Measurements from ENCODE around the gene PIMREG. TPM values are rescaled to one million over a fixed set of nuclear protein-coding genes. Genes with fewer than 3 reads are reported as not detected.

The PIMREG gene
- polyA plus RNA-seq, 3 donors, result not detected

DNA sequence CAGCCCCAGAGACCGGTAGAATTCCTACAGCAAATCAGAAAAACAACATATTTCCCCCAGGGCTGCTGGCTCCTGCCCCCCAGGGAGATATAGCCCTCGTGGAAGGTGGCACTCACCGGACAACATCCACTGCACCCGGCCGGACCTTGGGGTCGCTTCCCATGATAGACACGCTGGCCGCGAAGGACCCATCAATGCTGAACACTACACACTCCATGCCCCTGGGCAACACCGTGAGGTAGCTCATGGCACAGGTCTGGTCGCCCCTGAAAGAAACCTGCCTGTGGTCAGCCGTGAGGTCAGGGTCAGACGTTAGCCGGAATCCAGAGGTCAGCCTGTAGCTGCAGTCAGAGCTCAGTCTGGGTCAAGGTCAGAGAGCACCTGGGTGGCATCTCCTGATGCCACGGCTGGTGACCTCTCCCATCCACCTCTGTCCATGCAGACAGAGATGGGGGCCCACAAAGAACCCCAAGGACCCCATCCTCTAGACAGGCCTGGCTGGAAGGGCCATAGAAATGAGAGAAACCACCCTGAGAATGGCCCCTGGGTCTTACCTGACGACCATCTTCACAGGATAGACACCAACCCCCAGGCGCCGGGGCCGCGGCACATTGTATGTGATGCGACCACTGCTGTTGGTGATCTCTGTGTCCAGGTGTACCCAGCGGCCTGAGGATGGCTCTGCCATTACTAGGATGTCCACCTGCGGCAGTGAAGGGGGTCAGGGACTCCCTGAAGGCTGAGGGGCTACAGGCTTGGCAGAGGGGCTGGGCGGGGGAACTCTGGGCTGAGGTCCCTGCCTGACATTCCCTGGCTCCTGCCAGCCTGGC, 19.6 kb downstream of the PIMREG start:
- 97% methylated on average over 23 of the region's 24 CpGs for WGBS (ENCODE audit: insufficient coverage)
- Histone ChIP-seq H3K9ac (ENCODE audit: insufficient read depth, low read length, poor library complexity, severe bottlenecking) (no peak overlapping the region), H3K4me3 (replicated peaks in 1 of 3; ENCODE audit: low read depth in 2 of 3, low read length in 3 of 3) (no peak overlapping the region), H3K27me3 (ENCODE audit: control insufficient read depth in 2 of 2, insufficient read depth in 2 of 2, low read length in 2 of 2) (no peaks in the 10 kb centered on the region), H3K4me2 (replicated peaks; ENCODE audit: extremely low read depth, low read length, poor library complexity, severe bottlenecking) (no peak overlapping the region), H3K79me2 (ENCODE audit: insufficient read depth, low read length) (no peaks in the 10 kb centered on the region), H3K9me3 (replicated peaks in 1 of 2; ENCODE audit: control insufficient read depth in 1 of 2, insufficient read depth in 1 of 2, low read length in 2 of 2) (no peaks in the 10 kb centered on the region), H3K27ac (ENCODE audit: low read depth in 1 of 2, low read length in 2 of 2) (no peak overlapping the region), H4K20me1 (ENCODE audit: insufficient read depth, low read length) (no peaks in the 10 kb centered on the region), H3K4me1 (ENCODE audit: control insufficient read depth in 1 of 2, insufficient read depth in 2 of 2, low read length in 2 of 2) (no peaks in the 10 kb centered on the region), H2AFZ (ENCODE audit: insufficient read depth, low read depth, low read length, poor library complexity, severe bottlenecking) (no peak overlapping the region), H3K36me3 (replicated peaks in 1 of 2; ENCODE audit: control insufficient read depth in 1 of 2, insufficient read depth in 2 of 2, low read length in 2 of 2) (no peaks in the 10 kb centered on the region)
- no peak overlapping the region for H3K27ac Mint-ChIP-seq
- no peak for DNase-seq
- intact Hi-C loops (cut with micrococcal nuclease), result no loop called here
- H3K4me3 Mint-ChIP-seq, result no peak overlapping the region
- no peaks in the 10 kb centered on the region for H3K9me3 Mint-ChIP-seq
- TF ChIP-seq, protein P1, sequence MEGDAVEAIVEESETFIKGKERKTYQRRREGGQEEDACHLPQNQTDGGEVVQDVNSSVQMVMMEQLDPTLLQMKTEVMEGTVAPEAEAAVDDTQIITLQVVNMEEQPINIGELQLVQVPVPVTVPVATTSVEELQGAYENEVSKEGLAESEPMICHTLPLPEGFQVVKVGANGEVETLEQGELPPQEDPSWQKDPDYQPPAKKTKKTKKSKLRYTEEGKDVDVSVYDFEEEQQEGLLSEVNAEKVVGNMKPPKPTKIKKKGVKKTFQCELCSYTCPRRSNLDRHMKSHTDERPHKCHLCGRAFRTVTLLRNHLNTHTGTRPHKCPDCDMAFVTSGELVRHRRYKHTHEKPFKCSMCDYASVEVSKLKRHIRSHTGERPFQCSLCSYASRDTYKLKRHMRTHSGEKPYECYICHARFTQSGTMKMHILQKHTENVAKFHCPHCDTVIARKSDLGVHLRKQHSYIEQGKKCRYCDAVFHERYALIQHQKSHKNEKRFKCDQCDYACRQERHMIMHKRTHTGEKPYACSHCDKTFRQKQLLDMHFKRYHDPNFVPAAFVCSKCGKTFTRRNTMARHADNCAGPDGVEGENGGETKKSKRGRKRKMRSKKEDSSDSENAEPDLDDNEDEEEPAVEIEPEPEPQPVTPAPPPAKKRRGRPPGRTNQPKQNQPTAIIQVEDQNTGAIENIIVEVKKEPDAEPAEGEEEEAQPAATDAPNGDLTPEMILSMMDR (IDR thresholded peaks at IDR 0.05), result no peak
- no peaks in the 10 kb centered on the region for H3K36me3 Mint-ChIP-seq
- no peaks in the 10 kb centered on the region for H3K4me1 Mint-ChIP-seq
- H3K27me3 Mint-ChIP-seq (ENCODE audit: low read depth in 3 of 3), result peaks cover 5 to 10% (median 6%) of the 10 kb centered on the region in 3 donors

DNA sequence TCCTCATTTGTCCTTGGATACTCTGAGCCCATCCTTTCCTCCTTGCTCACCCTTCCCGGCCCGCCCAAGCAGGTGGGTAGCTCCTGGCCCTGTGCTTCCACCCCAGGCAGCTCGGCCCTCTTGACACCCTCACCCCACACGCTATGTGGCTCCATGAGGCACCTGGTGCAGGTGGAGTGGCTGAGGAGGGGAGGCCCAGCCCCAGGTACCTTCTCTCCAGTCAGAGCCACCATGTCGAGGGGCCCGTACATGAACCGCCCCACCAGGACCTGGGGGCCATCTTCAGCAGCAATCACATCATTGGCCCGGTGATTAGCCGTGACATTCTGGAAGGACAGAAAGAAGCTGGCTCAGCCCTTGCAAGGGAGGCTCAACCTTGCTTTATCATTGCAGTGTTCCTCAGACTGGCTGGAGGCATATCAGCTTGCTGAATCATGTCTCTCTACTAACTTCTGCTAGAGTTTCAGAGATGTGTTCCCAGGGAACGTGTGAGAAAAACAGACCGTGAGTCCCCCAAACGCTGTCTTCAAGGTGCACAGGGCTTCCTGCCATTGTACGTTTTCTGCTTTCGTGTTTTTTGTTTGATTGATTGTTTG, 20.3 kb downstream of the PIMREG start:
- H3K9me3 Mint-ChIP-seq, result no peaks in the 10 kb centered on the region
- Histone ChIP-seq H2AFZ (ENCODE audit: insufficient read depth, low read depth, low read length, poor library complexity, severe bottlenecking) (no peak overlapping the region), H3K36me3 (replicated peaks in 1 of 2; ENCODE audit: control insufficient read depth in 1 of 2, insufficient read depth in 2 of 2, low read length in 2 of 2) (no peaks in the 10 kb centered on the region), H3K4me1 (ENCODE audit: control insufficient read depth in 1 of 2, insufficient read depth in 2 of 2, low read length in 2 of 2) (no peaks in the 10 kb centered on the region), H4K20me1 (ENCODE audit: insufficient read depth, low read length) (no peaks in the 10 kb centered on the region), H3K9me3 (replicated peaks in 1 of 2; ENCODE audit: control insufficient read depth in 1 of 2, insufficient read depth in 1 of 2, low read length in 2 of 2) (no peaks in the 10 kb centered on the region), H3K4me3 (replicated peaks in 1 of 3; ENCODE audit: low read depth in 2 of 3, low read length in 3 of 3) (no peak overlapping the region), H3K79me2 (ENCODE audit: insufficient read depth, low read length) (no peaks in the 10 kb centered on the region), H3K9ac (ENCODE audit: insufficient read depth, low read length, poor library complexity, severe bottlenecking) (no peak overlapping the region), H3K27me3 (ENCODE audit: control insufficient read depth in 2 of 2, insufficient read depth in 2 of 2, low read length in 2 of 2) (no peaks in the 10 kb centered on the region), H3K4me2 (replicated peaks; ENCODE audit: extremely low read depth, low read length, poor library complexity, severe bottlenecking) (no peak overlapping the region), H3K27ac (ENCODE audit: low read depth in 1 of 2, low read length in 2 of 2) (no peak overlapping the region)
- H3K4me1 Mint-ChIP-seq, result no peaks in the 10 kb centered on the region
- TF ChIP-seq, protein P1 (IDR thresholded peaks at IDR 0.05), result no peak
- DNase-seq, result no peak
- peaks cover 5 to 13% (median 6%) of the 10 kb centered on the region in 3 donors for H3K27me3 Mint-ChIP-seq (ENCODE audit: low read depth in 3 of 3)
- H3K27ac Mint-ChIP-seq, result no peak overlapping the region
- WGBS (ENCODE audit: insufficient coverage), result 85% methylated on average over 10 of the region's 14 CpGs
- H3K36me3 Mint-ChIP-seq, result no peaks in the 10 kb centered on the region
- H3K4me3 Mint-ChIP-seq, result no peak overlapping the region
- intact Hi-C loops (cut with micrococcal nuclease), result no loop called here
